Measurements from ENCODE around the gene KCNRG. TPM values are rescaled to one million over a fixed set of nuclear protein-coding genes. Genes with fewer than 3 reads are reported as not detected.

Gene KCNRG
- total RNA-seq, 1 donor from 2014 or later: 0.61 TPM

DNA sequence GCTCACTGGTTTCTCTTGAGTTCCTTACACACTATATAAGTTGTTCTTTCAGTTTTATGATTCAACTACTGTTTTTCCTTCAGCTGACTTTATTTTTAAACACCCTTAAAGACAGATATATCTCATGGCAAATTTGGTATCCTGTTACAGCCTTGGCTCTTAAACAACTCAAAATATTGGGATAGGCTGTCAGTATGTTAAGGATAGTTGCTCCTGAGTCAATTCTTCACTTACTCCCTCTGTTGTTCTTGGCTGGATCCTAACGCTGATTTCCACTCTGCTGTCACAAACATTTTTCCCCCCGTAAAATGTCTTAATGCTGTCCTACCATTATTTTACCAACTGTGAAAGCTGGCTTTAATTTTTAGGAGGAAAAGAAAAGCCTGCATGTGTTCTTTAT, 1.2 kb downstream of the KCNRG start:
- Histone ChIP-seq H3K9me3 (ENCODE audit: insufficient read depth, low read depth, low read length) (no peaks in the 10 kb centered on the region), H3K4me3 (ENCODE audit: insufficient read depth, low read depth, low read length) (no peak overlapping the region), H4K20me1 (ENCODE audit: insufficient read depth, low read length) (peaks cover 21% of the 10 kb centered on the region), H2AFZ (ENCODE audit: low read depth, low read length) (no peak overlapping the region), H3K9ac (ENCODE audit: low read length) (no peak overlapping the region), H3K27me3 (ENCODE audit: insufficient read depth, low read length) (no peaks in the 10 kb centered on the region), H3K36me3 (ENCODE audit: insufficient read depth, low read length) (peaks cover 23% of the 10 kb centered on the region), H3K27ac (ENCODE audit: low read depth, low read length) (no peak overlapping the region), H3K4me1 (ENCODE audit: insufficient read depth, low read length) (no peaks in the 10 kb centered on the region), H3K79me2 (ENCODE audit: insufficient read depth, low read length) (peaks cover 25% of the 10 kb centered on the region), H3K4me2 (ENCODE audit: low read length) (peak overlapping the region; percentile 10)
- Mint-ChIP-seq H3K4me3 (ENCODE audit: unreplicated experiment) (no peak overlapping the region), H3K4me1 (ENCODE audit: low read depth, unreplicated experiment) (peaks cover 3% of the 10 kb centered on the region), H3K27ac (ENCODE audit: unreplicated experiment) (no peak overlapping the region), H3K36me3 (ENCODE audit: low read depth, unreplicated experiment) (peaks cover 19% of the 10 kb centered on the region), H3K9me3 (ENCODE audit: unreplicated experiment) (no peaks in the 10 kb centered on the region), H3K27me3 (ENCODE audit: low read depth, unreplicated experiment) (no peaks in the 10 kb centered on the region)
- DNase-seq (ENCODE audit: low read depth): peak; percentile 70
- TF ChIP-seq, protein P1, sequence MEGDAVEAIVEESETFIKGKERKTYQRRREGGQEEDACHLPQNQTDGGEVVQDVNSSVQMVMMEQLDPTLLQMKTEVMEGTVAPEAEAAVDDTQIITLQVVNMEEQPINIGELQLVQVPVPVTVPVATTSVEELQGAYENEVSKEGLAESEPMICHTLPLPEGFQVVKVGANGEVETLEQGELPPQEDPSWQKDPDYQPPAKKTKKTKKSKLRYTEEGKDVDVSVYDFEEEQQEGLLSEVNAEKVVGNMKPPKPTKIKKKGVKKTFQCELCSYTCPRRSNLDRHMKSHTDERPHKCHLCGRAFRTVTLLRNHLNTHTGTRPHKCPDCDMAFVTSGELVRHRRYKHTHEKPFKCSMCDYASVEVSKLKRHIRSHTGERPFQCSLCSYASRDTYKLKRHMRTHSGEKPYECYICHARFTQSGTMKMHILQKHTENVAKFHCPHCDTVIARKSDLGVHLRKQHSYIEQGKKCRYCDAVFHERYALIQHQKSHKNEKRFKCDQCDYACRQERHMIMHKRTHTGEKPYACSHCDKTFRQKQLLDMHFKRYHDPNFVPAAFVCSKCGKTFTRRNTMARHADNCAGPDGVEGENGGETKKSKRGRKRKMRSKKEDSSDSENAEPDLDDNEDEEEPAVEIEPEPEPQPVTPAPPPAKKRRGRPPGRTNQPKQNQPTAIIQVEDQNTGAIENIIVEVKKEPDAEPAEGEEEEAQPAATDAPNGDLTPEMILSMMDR (IDR thresholded peaks at IDR 0.05; ENCODE audit: insufficient read depth, low read depth, low read length): no peak
- no peak for TF ChIP-seq EZH2 (IDR thresholded peaks at IDR 0.05; ENCODE audit: insufficient read depth, low read length)
- FAIRE-seq: no peak

DNA sequence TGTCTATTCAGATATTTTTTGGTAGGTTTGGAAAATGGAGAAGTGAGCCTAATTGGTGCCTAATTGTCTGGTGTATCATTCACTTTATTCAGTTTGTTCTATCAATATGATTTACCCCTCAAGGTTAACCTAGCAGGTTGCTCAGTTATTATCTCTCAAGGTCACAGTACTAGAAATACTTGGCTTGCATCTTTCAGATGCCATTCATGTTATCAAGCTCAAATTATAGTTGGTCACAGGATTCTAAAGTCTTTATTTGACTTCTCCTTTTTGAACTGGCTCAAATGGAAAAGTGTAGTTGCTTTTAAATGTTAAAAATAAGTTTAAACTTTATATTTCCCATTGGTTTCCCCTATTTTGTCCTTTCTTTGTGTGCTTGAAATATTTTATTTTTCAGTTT, 2.6 kb downstream of the KCNRG start:
- H3K4me1 Mint-ChIP-seq (ENCODE audit: low read depth, unreplicated experiment): peaks cover 3% of the 10 kb centered on the region
- Histone ChIP-seq H3K4me1 (ENCODE audit: insufficient read depth, low read length) (no peaks in the 10 kb centered on the region), H3K79me2 (ENCODE audit: insufficient read depth, low read length) (peaks cover 12% of the 10 kb centered on the region), H3K4me2 (ENCODE audit: low read length) (no peak overlapping the region), H4K20me1 (ENCODE audit: insufficient read depth, low read length) (peaks cover 15% of the 10 kb centered on the region), H3K4me3 (ENCODE audit: insufficient read depth, low read depth, low read length) (no peak overlapping the region), H3K9ac (ENCODE audit: low read length) (no peak overlapping the region), H3K36me3 (ENCODE audit: insufficient read depth, low read length) (peaks cover 10% of the 10 kb centered on the region), H3K9me3 (ENCODE audit: insufficient read depth, low read depth, low read length) (no peaks in the 10 kb centered on the region), H2AFZ (ENCODE audit: low read depth, low read length) (no peak overlapping the region), H3K27me3 (ENCODE audit: insufficient read depth, low read length) (no peaks in the 10 kb centered on the region), H3K27ac (ENCODE audit: low read depth, low read length) (no peak overlapping the region)
- TF ChIP-seq, protein P1 (IDR thresholded peaks at IDR 0.05; ENCODE audit: insufficient read depth, low read depth, low read length): no peak
- TF ChIP-seq EZH2 (IDR thresholded peaks at IDR 0.05; ENCODE audit: insufficient read depth, low read length): no peak
- no peak for FAIRE-seq
- H3K36me3 Mint-ChIP-seq (ENCODE audit: low read depth, unreplicated experiment): peaks cover 11% of the 10 kb centered on the region
- no peak overlapping the region for H3K4me3 Mint-ChIP-seq (ENCODE audit: unreplicated experiment)
- peak overlapping the region; percentile 47 for H3K27ac Mint-ChIP-seq (ENCODE audit: unreplicated experiment)
- H3K9me3 Mint-ChIP-seq (ENCODE audit: unreplicated experiment): no peaks in the 10 kb centered on the region
- DNase-seq (ENCODE audit: low read depth): no peak
- no peaks in the 10 kb centered on the region for H3K27me3 Mint-ChIP-seq (ENCODE audit: low read depth, unreplicated experiment)

DNA sequence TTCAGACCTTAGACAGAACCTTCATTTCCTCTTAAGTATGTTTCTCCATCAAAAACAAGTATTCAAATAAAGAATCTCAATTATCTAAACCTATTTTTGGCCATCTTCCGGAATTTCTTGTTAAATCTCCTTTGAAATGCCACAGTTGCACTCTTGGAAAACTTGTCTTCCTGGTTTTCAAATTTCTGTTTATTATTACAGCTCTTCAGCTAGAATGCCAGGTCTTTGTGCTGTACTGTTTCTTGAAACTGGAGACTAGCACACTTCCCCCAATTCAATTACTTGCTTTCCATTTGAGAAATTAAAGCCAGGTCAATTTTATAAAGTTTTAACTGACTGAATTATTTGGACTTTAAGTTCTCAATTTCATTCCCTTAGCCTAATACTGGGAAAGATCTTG, 10.2 kb downstream of the KCNRG start:
- Histone ChIP-seq H3K9ac (ENCODE audit: low read length) (no peak overlapping the region), H3K36me3 (ENCODE audit: insufficient read depth, low read length) (peaks cover 6% of the 10 kb centered on the region), H4K20me1 (ENCODE audit: insufficient read depth, low read length) (no peaks in the 10 kb centered on the region), H3K4me3 (ENCODE audit: insufficient read depth, low read depth, low read length) (no peak overlapping the region), H2AFZ (ENCODE audit: low read depth, low read length) (no peak overlapping the region), H3K4me2 (ENCODE audit: low read length) (no peak overlapping the region), H3K4me1 (ENCODE audit: insufficient read depth, low read length) (no peaks in the 10 kb centered on the region), H3K79me2 (ENCODE audit: insufficient read depth, low read length) (no peaks in the 10 kb centered on the region), H3K9me3 (ENCODE audit: insufficient read depth, low read depth, low read length) (no peaks in the 10 kb centered on the region), H3K27me3 (ENCODE audit: insufficient read depth, low read length) (no peaks in the 10 kb centered on the region), H3K27ac (ENCODE audit: low read depth, low read length) (no peak overlapping the region)
- no peaks in the 10 kb centered on the region for H3K4me1 Mint-ChIP-seq (ENCODE audit: low read depth, unreplicated experiment)
- H3K36me3 Mint-ChIP-seq (ENCODE audit: low read depth, unreplicated experiment): peaks cover 4% of the 10 kb centered on the region
- H3K9me3 Mint-ChIP-seq (ENCODE audit: unreplicated experiment): no peaks in the 10 kb centered on the region
- FAIRE-seq (no peak), DNase-seq (ENCODE audit: low read depth) (no peak)
- TF ChIP-seq, protein P1 (IDR thresholded peaks at IDR 0.05; ENCODE audit: insufficient read depth, low read depth, low read length): no peak
- TF ChIP-seq EZH2 (IDR thresholded peaks at IDR 0.05; ENCODE audit: insufficient read depth, low read length): no peak
- H3K4me3 Mint-ChIP-seq (ENCODE audit: unreplicated experiment): no peak overlapping the region
- no peak overlapping the region for H3K27ac Mint-ChIP-seq (ENCODE audit: unreplicated experiment)
- no peaks in the 10 kb centered on the region for H3K27me3 Mint-ChIP-seq (ENCODE audit: low read depth, unreplicated experiment)
